HepG2 (cell line): ENCODE measurements around the gene PIK3R3. TPM values are rescaled to one million over a fixed set of nuclear protein-coding genes. Genes with fewer than 3 reads are reported as not detected.

Experiments used
- ATAC-seq: fragments of 200-7000 bp; cut with Tn5 transposase; 3 replicates; pipeline ENCODE4 v1.9.1; 2020; ENCODE audit warnings: mild to moderate bottlenecking, moderate library complexity
- BruUV-seq: library from RNA; stranded (reverse); fragments of 400-500 nt; replicated peaks from 2 replicates; lab custom pipeline; 2021; lab: Mats Ljungman, UMichigan
- CTCF ChIA-PET: fragments of 300-600 bp; formaldehyde crosslinking; extraction: SDS; loops from one replicate; lab custom pipeline; 2021; ENCODE audit warnings: low total read pairs, inconsistent platforms, low intra/inter-chr PET ratio; lab: Yijun Ruan, JAX
- POLR2A ChIA-PET: fragments of 350-600 bp; sonication (Branson Sonifier 250); formaldehyde crosslinking; loops from one replicate; lab custom pipeline; 2020; ENCODE audit warnings: antibody characterized with exemption, inconsistent platforms; lab: Yijun Ruan, JAX
- DNase-seq: peaks from one replicate; pipeline ENCODE4 v3.0.0-alpha.2; 2015; ENCODE audit warnings: low spot score
- FAIRE-seq: peaks from 3 replicates; lab custom pipeline; 2011; peaks lifted over from hg19 to GRCh38; lab: Jason Lieb, UNC
- H2AFZ ChIP-seq: one replicate; pipeline ENCODE4 v1.6.1; 2011; ENCODE audit warnings: low read length, inconsistent platforms
- H3K27ac ChIP-seq: fragments of 300-600 bp; 3 replicates; pipeline ENCODE4 v1.8.0; 2011; ENCODE audit warnings: mixed run types, mild to moderate bottlenecking, mixed read lengths, low read length, inconsistent platforms; ENCODE audit not compliant: insufficient read depth; ENCODE audit errors: extremely low read length
- H3K27me3 ChIP-seq, 2 experiments: fragments of 200-600 bp in 1 of 2; 2 replicates in 1 of 2; 3 replicates in 1 of 2; pipeline versions ENCODE4 v1.6.0 to v1.8.0; 2011; ENCODE audit warnings: low read length in 2 of 2, mild to moderate bottlenecking in 2 of 2, moderate library complexity in 2 of 2, inconsistent platforms in 1 of 2; ENCODE audit not compliant: insufficient read depth in 2 of 2, control insufficient read depth in 1 of 2
- H3K36me3 ChIP-seq, 2 experiments: fragments of 200-600 bp in 1 of 2; replicated peaks in 1 of 2; 2 replicates in 1 of 2; 3 replicates in 1 of 2; pipeline versions ENCODE4 v1.5.1 to v1.8.0; 2011; ENCODE audit warnings: low read length in 2 of 2, inconsistent platforms in 1 of 2; ENCODE audit not compliant: insufficient read depth in 2 of 2, control insufficient read depth in 1 of 2
- H3K4me1 ChIP-seq: 2 replicates; pipeline ENCODE4 v1.5.1; 2012; ENCODE audit warnings: low read length, inconsistent platforms; ENCODE audit not compliant: insufficient read depth
- H3K4me2 ChIP-seq: 2 replicates; pipeline ENCODE4 v1.6.0; 2011; ENCODE audit warnings: low read depth, low read length, inconsistent platforms
- H3K4me3 ChIP-seq, 3 experiments: fragments of 200-600 bp in 1 of 3; sonication (generic), shearing (Covaris generic) in 1 of 3; replicated peaks in 1 of 3; 2 replicates each; pipeline ENCODE4 v1.5.1; 2011 to 2016; ENCODE audit warnings: low read length in 3 of 3, inconsistent platforms in 2 of 3, low read depth in 2 of 3, mild to moderate bottlenecking in 2 of 3, control low read depth in 1 of 3, mixed read lengths in 1 of 3; ENCODE audit not compliant: insufficient read depth in 1 of 3
- H3K79me2 ChIP-seq: one replicate; pipeline ENCODE4 v1.6.1; 2011; ENCODE audit warnings: low read length, inconsistent platforms; ENCODE audit not compliant: insufficient read depth
- H3K9ac ChIP-seq: 2 replicates; pipeline ENCODE4 v1.6.0; 2011; ENCODE audit warnings: mild to moderate bottlenecking, low read depth, low read length, inconsistent platforms; ENCODE audit not compliant: insufficient read depth
- H3K9me3 ChIP-seq: 2 replicates; pipeline ENCODE4 v1.5.1; 2012; ENCODE audit warnings: mild to moderate bottlenecking, low read length
- H4K20me1 ChIP-seq: 2 replicates; pipeline ENCODE4 v1.6.0; 2011; ENCODE audit warnings: inconsistent platforms, mild to moderate bottlenecking, low read length, moderate library complexity; ENCODE audit not compliant: insufficient read depth
- KLF12 ChIP-seq: sonication (generic); formaldehyde crosslinking; IDR thresholded peaks from 2 replicates; pipeline ENCODE4 v1.4.0; 2020; ENCODE audit warnings: missing genetic modification reagents, borderline replicate concordance
- PLSCR1 ChIP-seq: sonication (generic); formaldehyde crosslinking; IDR thresholded peaks from 2 replicates; pipeline ENCODE4 v1.5.0; 2020; ENCODE audit warnings: missing genetic modification reagents, mild to moderate bottlenecking, borderline replicate concordance
- SUZ12 ChIP-seq: fragments of 150-350 bp; IDR thresholded peaks from 2 replicates; pipeline ENCODE4 v1.6.1; 2014; ENCODE audit warnings: low read depth, low read length
- ZBTB7A ChIP-seq: sonication (generic); formaldehyde crosslinking; IDR thresholded peaks from 2 replicates; pipeline ENCODE4 v1.8.0; 2022; ENCODE audit warnings: mild to moderate bottlenecking, missing genetic modification reagents
- ZFP36L1 ChIP-seq: sonication (generic); formaldehyde crosslinking; IDR thresholded peaks from 2 replicates; pipeline ENCODE4 v1.8.0; 2022; ENCODE audit warnings: mild to moderate bottlenecking, missing genetic modification reagents, moderate library complexity
- ZNF121 ChIP-seq: sonication (generic); formaldehyde crosslinking; IDR thresholded peaks from 2 replicates; pipeline ENCODE4 v1.5.0; 2020; ENCODE audit warnings: mild to moderate bottlenecking, missing genetic modification reagents
- ZNF207 ChIP-seq: fragments of 450-650 bp; IDR thresholded peaks from 2 replicates; pipeline ENCODE4 v1.6.1; 2016; ENCODE audit warnings: antibody characterized with exemption, borderline replicate concordance
- ZNF570 ChIP-seq: sonication (generic); formaldehyde crosslinking; IDR thresholded peaks from 2 replicates; pipeline ENCODE4 v1.4.0; 2020; ENCODE audit warnings: mild to moderate bottlenecking, missing genetic modification reagents, borderline replicate concordance
- WGBS: methylation state at CpG from one replicate; pipeline ENCODE4 v1.1.6; 2017; ENCODE audit warnings: low lambda C conversion rate; 5-methylcytosine and 5-hydroxymethylcytosine counted together
- in situ Hi-C: cut with HindIII; loops from 2 replicates; pipeline ENCODE4 v1.10.0; 2017; ENCODE audit warnings: low pct_unique_long_range_greater_than_20kb; ENCODE audit not compliant: extremely low pct_ligation_motif_present
- intact Hi-C: fragments of 100-400 bp; cut with micrococcal nuclease; formaldehyde crosslinking; loops from one replicate; pipeline ENCODE4 v1.10.0; 2022; ENCODE audit not compliant: unreplicated experiment
- polyA plus RNA-seq, 8 experiments: library from polyadenylated mRNA; depleted of rRNA in 3 of 8; stranded (reverse) in 7 of 8; unstranded in 1 of 8; fragments of >200 nt; fragmentation: Illumina TruSeq in 4 of 8; extraction: Trizol in 4 of 8; gene quantifications; 2 replicates each; pipeline versions ENCODE4 v1.2.1 to v1.2.3, GENCODE V29; 2011 to 2016; ENCODE audit warnings: low read depth in 4 of 8, missing spikeins in 1 of 8, mixed read lengths in 1 of 8; ENCODE audit not compliant: insufficient read depth in 1 of 8
- total RNA-seq, 5 experiments: library from RNA; depleted of rRNA; stranded (reverse); fragments of >200 nt; fragmentation: Illumina TruSeq; extraction: Trizol; gene quantifications; 2 replicates each; pipeline ENCODE4 v1.2.3, GENCODE V29; 2016; ENCODE audit warnings: low read depth in 1 of 5
- TF ChIP-seq, protein P1 (sequence below): sonication (generic); formaldehyde crosslinking; IDR thresholded peaks from 2 replicates; pipeline ENCODE4 v1.5.1; 2020; ENCODE audit warnings: mild to moderate bottlenecking, missing genetic modification reagents, borderline replicate concordance
- TF ChIP-seq, protein P2 (sequence below): fragments of 450-650 bp; IDR thresholded peaks from 2 replicates; pipeline ENCODE4 v1.6.1; 2017; ENCODE audit warnings: mild to moderate bottlenecking
- TF ChIP-seq, protein P3 (sequence below): sonication (generic); formaldehyde crosslinking; IDR thresholded peaks from 2 replicates; pipeline ENCODE4 v1.8.1; 2023; ENCODE audit warnings: mild to moderate bottlenecking, missing genetic modification reagents, borderline replicate concordance

PIK3R3 gene
- total and polyA plus RNA-seq, 2 of the 13 experiments (the other 11 are each of a cell fraction or from before 2014, with no cell fraction given), result 0.37 to 6.9 TPM

DNA sequence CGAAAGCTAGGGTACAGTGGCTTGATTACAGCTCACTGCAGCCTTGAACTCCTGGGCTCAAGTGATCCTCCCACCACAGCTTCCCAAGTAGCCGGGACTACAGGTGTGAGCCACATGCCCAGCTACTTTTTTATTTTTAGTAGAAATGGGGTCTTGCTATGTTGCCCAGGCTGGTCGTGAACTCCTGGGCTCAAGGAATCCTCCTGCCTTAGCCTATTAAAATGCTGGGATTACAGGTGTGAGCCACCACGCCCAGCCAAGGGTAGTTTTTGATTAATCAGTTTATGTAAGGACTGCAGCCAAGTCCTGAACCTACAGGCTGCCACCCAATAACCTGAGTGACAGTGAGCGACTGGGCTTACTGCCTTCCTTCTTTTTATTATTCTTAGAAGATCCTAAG, 88.3 kb downstream of the PIK3R3 start:
- in situ Hi-C loops, result no loop called here
- ATAC-seq (no peak), FAIRE-seq (no peak), DNase-seq (no peak)
- no peaks in the 10 kb centered on the region for H4K20me1 ChIP-seq
- no TSS peak for BruUV-seq
- 98% methylated on average over 4 of the region's 5 CpGs for WGBS
- no peak overlapping the region for H2AFZ ChIP-seq
- H3K9ac ChIP-seq, result no peak overlapping the region
- H3K27ac ChIP-seq, result no peak overlapping the region
- no peak overlapping the region for H3K4me2 ChIP-seq
- no peaks in the 10 kb centered on the region for H3K4me1 ChIP-seq
- H3K79me2 ChIP-seq, result no peaks in the 10 kb centered on the region
- no peaks in the 10 kb centered on the region for H3K36me3 ChIP-seq
- no peaks in the 10 kb centered on the region for H3K9me3 ChIP-seq
- no peaks in the 10 kb centered on the region; a peak in 1 of 5 replicates for H3K27me3 ChIP-seq
- CTCF ChIA-PET, result no interaction called here
- no peak overlapping the region for H3K4me3 ChIP-seq
- TF ChIP-seq, protein P1, sequence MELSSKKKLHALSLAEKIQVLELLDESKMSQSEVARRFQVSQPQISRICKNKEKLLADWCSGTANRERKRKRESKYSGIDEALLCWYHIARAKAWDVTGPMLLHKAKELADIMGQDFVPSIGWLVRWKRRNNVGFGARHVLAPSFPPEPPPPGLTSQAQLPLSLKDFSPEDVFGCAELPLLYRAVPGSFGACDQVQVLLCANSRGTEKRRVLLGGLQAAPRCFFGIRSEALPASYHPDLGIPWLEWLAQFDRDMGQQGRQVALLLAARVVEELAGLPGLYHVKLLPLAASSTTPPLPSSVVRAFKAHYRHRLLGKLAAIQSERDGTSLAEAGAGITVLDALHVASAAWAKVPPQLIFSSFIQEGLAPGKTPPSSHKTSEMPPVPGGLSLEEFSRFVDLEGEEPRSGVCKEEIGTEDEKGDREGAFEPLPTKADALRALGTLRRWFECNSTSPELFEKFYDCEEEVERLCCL, result no peak
- TF ChIP-seq ZNF207, result no peak
- TF ChIP-seq ZNF121, result peak; percentile 49; the same call in 1 of the 2 replicates
- TF ChIP-seq, all 625 proteins: peak for 1
- intact Hi-C loops, result no loop called here
- POLR2A ChIA-PET, result no interaction called here

GRCh38 chr1:46043458-46044017, 88.9 kb downstream of the PIK3R3 start:
- 89% methylated on average over 11 of the region's 11 CpGs for WGBS
- TF ChIP-seq ZBTB7A (CRISPR knock-in tag) (no peak), ZNF570 (CRISPR knock-in tag) (no peak), KLF12 (CRISPR knock-in tag) (no peak), PLSCR1 (CRISPR knock-in tag) (no peak), SUZ12 (no peak), ZFP36L1 (CRISPR knock-in tag) (no peak)
- TF ChIP-seq, protein P2, sequence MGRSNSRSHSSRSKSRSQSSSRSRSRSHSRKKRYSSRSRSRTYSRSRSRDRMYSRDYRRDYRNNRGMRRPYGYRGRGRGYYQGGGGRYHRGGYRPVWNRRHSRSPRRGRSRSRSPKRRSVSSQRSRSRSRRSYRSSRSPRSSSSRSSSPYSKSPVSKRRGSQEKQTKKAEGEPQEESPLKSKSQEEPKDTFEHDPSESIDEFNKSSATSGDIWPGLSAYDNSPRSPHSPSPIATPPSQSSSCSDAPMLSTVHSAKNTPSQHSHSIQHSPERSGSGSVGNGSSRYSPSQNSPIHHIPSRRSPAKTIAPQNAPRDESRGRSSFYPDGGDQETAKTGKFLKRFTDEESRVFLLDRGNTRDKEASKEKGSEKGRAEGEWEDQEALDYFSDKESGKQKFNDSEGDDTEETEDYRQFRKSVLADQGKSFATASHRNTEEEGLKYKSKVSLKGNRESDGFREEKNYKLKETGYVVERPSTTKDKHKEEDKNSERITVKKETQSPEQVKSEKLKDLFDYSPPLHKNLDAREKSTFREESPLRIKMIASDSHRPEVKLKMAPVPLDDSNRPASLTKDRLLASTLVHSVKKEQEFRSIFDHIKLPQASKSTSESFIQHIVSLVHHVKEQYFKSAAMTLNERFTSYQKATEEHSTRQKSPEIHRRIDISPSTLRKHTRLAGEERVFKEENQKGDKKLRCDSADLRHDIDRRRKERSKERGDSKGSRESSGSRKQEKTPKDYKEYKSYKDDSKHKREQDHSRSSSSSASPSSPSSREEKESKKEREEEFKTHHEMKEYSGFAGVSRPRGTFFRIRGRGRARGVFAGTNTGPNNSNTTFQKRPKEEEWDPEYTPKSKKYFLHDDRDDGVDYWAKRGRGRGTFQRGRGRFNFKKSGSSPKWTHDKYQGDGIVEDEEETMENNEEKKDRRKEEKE, result no peak
- TF ChIP-seq, protein P3, sequence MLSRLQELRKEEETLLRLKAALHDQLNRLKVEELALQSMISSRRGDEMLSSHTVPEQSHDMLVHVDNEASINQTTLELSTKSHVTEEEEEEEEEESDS (CRISPR knock-in tag), result no peak
- H2AFZ ChIP-seq, result no peak overlapping the region
- intact Hi-C loops (no loop called here), in situ Hi-C loops (no loop called here)
- H3K4me3 ChIP-seq, result no peak overlapping the region
- DNase-seq (no peak), ATAC-seq (no peak), FAIRE-seq (no peak)
- no peaks in the 10 kb centered on the region for H3K36me3 ChIP-seq
- POLR2A ChIA-PET, result no interaction called here
- no peaks in the 10 kb centered on the region; a peak in 1 of 5 replicates for H3K27me3 ChIP-seq
- no peaks in the 10 kb centered on the region for H3K9me3 ChIP-seq
- no TSS peak for BruUV-seq
- no peak overlapping the region for H3K27ac ChIP-seq
- no peak overlapping the region for H3K4me2 ChIP-seq
- CTCF ChIA-PET, result no interaction called here
- no peaks in the 10 kb centered on the region for H3K4me1 ChIP-seq
- H4K20me1 ChIP-seq, result no peaks in the 10 kb centered on the region
- H3K9ac ChIP-seq, result no peak overlapping the region
- no peaks in the 10 kb centered on the region for H3K79me2 ChIP-seq
